ENCODE results near the gene FRS2. TPM values are rescaled to one million over a fixed set of nuclear protein-coding genes. Genes with fewer than 3 reads are reported as not detected.

Gene FRS2
- total RNA-seq, 4 donors from 2014 or later: 46.6 to 64.7 (median 55.6) TPM

DNA sequence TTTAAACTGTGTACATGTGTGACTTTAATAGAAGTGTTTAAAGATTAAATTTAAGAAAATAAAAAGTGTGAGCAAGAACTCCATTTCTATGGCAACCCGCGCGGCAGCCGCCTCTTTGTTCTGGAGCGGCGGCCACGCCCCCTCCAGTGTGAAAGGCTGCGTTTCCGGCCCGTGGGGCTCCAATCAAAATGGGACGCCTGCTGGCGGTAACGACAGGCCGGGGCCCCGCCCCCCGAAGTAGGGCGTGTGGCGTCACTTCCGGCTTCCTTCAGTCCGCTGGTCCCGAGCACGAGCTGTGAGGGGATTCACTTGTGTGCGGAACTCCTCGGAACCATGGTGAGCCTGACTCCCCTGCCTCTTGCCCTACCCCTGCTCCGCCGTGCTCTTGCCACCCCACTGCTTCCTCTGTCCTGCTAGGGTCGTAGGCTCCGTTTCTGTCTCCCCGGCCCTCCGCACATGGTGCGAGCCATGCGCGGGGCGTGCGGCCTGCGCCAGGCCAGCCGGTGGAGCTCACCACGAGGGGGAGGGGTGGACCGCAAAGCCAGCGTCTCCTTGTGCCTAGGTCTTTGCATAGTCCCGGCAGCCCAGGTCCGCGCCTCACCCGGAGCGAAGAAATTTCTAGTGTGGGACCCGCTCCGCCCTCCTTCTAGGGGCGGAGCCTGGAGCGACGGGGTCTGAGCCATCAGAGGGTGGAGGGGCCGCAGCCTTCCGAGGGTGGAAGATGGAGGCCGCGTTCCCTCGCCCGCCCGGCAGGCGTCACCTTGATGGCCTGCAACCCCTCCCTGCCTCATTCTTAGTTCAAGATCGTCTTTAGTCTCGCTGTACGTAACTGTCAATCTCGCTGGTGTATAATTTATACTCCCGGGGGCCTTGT lies 115.2 kb downstream of the FRS2 start, which contains the start of gene CCT2:
Gene CCT2 (plus strand): TSS at position 271 of the 874 bp plus-strand sequence. CDS start 63 bp downstream, at position 334.
- no peak for TF ChIP-seq CTCF (IDR thresholded peaks at IDR 0.05; ENCODE audit: low read depth)

DNA sequence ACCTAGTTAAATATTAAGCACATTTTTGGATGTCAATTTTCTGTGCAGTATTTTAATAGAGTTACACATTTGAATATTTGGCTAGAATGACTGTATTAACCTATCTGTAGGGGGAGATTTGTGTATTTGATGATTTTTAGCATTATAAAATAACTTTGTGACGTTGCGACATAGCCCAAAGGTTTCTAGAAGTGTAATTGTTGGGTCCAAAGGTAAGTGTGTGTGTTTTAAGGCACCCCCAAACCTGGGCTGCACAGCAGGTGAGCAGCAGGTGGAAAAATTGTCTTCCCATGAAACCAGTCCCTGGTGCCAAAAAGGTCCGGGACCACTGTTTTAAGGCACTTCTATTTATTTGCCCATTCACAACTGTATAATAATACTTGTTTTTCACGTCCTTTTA lies 118.3 kb downstream of the FRS2 start:
- TF ChIP-seq CTCF (IDR thresholded peaks at IDR 0.05; ENCODE audit: low read depth): no peak

DNA sequence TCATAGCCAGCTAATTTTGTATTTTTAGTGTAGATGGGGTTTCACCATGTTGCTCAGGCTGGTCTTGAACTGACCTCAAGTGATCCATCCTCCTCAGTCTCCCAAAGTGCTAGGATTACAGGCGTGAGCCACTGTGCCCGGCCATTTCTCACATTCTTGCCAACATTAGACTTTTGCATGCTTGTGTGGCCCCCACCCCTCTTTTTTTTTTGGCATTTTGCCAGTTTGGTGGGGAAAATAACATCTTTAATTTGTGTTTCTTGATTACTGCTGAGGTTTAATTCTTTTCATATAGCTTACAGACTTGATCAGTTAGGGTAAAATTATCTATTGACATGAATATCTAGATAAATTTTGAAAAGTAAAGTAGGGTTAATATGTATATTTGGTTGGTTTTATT lies 118.9 kb downstream of the FRS2 start:
- TF ChIP-seq CTCF (IDR thresholded peaks at IDR 0.05; ENCODE audit: low read depth): no peak

GRCh38 chr12:69595689-69596088 lies 125.5 kb downstream of the FRS2 start:
- TF ChIP-seq CTCF (IDR thresholded peaks at IDR 0.05; ENCODE audit: low read depth): no peak

DNA sequence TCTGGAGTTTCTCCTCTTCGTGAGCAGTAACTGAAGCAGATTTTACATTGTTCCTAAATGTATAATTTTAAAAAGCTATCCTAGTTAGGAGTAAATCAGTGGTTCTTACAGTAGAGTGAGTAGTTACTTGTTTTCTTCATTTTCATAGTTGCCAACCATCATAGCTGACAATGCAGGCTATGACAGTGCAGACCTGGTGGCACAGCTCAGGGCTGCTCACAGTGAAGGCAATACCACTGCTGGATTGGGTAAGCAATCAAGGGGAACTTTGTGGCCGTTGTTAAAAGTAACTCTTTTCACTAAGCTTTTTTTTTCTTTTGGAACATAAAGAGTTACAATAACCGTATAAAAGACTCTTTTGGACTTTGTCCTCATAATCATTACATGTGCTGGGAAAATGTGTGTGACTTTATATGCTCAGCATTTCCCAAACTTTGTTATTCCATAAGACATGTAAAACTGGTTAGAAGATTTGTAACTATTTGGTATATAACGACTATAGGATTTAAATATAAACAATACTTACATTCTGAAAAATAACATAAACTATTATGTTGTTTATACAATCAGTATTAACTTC lies 128.1 kb downstream of the FRS2 start:
- no peak for TF ChIP-seq CTCF (IDR thresholded peaks at IDR 0.05; ENCODE audit: low read depth)

- no peak for TF ChIP-seq CTCF (IDR thresholded peaks at IDR 0.05; ENCODE audit: low read depth)
Observed at GRCh38 chr12:69600804-69601203, 130.6 kb downstream of the FRS2 start.

- no peak for TF ChIP-seq CTCF (IDR thresholded peaks at IDR 0.05; ENCODE audit: low read depth)
Observed at GRCh38 chr12:69601962-69602685, 131.9 kb downstream of the FRS2 start.
